ENCODE data around the gene KIAA0319L.

KIAA0319L gene

GRCh38 chr1:35448344-35448801, 108.8 kb downstream of the KIAA0319L start:
- TF ChIP-seq CTBP1 (IDR thresholded peaks at IDR 0.05; ENCODE audit: borderline replicate concordance), result no peak
- no peak for TF ChIP-seq FOXK2 (IDR thresholded peaks at IDR 0.05)
- no peak for TF ChIP-seq PKNOX1 (IDR thresholded peaks at IDR 0.05)
- no peak for TF ChIP-seq BHLHE40 (IDR thresholded peaks at IDR 0.05; ENCODE audit: borderline replicate concordance)
- no peak for TF ChIP-seq FOXM1 (IDR thresholded peaks at IDR 0.05; ENCODE audit: borderline replicate concordance)
- TF ChIP-seq ELF4 (IDR thresholded peaks at IDR 0.05), result no peak
- TF ChIP-seq TARDBP (IDR thresholded peaks at IDR 0.05), result no peak
- no peak for DNase-seq (ENCODE audit: extremely low spot score)
- ChIA-PET POLR2A (no interaction called here), CTCF (interaction anchor here (2.1 kb wide), 1 partner anchor 116 kb away, joined by 6 read pairs; no protein-coding TSS in a partner anchor)

- ChIA-PET POLR2A (no interaction called here), CTCF (interaction anchor here (0.6 to 2.1 kb wide), 2 partner anchors 117 to 161 kb away, joined by 6 read pairs; no protein-coding TSS in a partner anchor)
- TF ChIP-seq BHLHE40 (IDR thresholded peaks at IDR 0.05; ENCODE audit: borderline replicate concordance) (no peak), FOXM1 (IDR thresholded peaks at IDR 0.05; ENCODE audit: borderline replicate concordance) (no peak), TARDBP (IDR thresholded peaks at IDR 0.05) (no peak), PKNOX1 (IDR thresholded peaks at IDR 0.05) (no peak), FOXK2 (IDR thresholded peaks at IDR 0.05) (no peak), SP1 (IDR thresholded peaks at IDR 0.05) (no peak), CTBP1 (IDR thresholded peaks at IDR 0.05; ENCODE audit: borderline replicate concordance) (no peak), HDGF (IDR thresholded peaks at IDR 0.05; ENCODE audit: borderline replicate concordance) (no peak), LEF1 (IDR thresholded peaks at IDR 0.05; ENCODE audit: borderline replicate concordance) (no peak), NFRKB (IDR thresholded peaks at IDR 0.05) (no peak), ZNF384 (IDR thresholded peaks at IDR 0.05) (no peak), L3MBTL2 (conservative IDR thresholded peaks at IDR 0.05) (no peak), SUZ12 (IDR thresholded peaks at IDR 0.05) (no peak), ARNT (IDR thresholded peaks at IDR 0.05) (no peak)
- no peak for DNase-seq (ENCODE audit: extremely low spot score)
Observed at GRCh38 chr1:35447278-35447677, 109.9 kb downstream of the KIAA0319L start.

GRCh38 chr1:35444519-35444774, 112.8 kb downstream of the KIAA0319L start:
- CTCF ChIA-PET, result interaction anchor here (1.3 kb wide), 1 partner anchor 8 kb away, joined by 3 read pairs; no protein-coding TSS in a partner anchor
- no peak for TF ChIP-seq ELF4 (IDR thresholded peaks at IDR 0.05)
- TF ChIP-seq L3MBTL2 (conservative IDR thresholded peaks at IDR 0.05), result no peak
- no peak for TF ChIP-seq NFRKB (IDR thresholded peaks at IDR 0.05)
- no peak for TF ChIP-seq TARDBP (IDR thresholded peaks at IDR 0.05)
- TF ChIP-seq CTBP1 (IDR thresholded peaks at IDR 0.05; ENCODE audit: borderline replicate concordance), result no peak
- POLR2A ChIA-PET, result no interaction called here
- no peak for DNase-seq (ENCODE audit: extremely low spot score)

- no peak for DNase-seq (ENCODE audit: extremely low spot score)
- POLR2A ChIA-PET, result no interaction called here
- TF ChIP-seq ELF4 (IDR thresholded peaks at IDR 0.05) (no peak), LEF1 (IDR thresholded peaks at IDR 0.05; ENCODE audit: borderline replicate concordance) (no peak), CTBP1 (IDR thresholded peaks at IDR 0.05; ENCODE audit: borderline replicate concordance) (no peak), PKNOX1 (IDR thresholded peaks at IDR 0.05) (no peak), FOXM1 (IDR thresholded peaks at IDR 0.05; ENCODE audit: borderline replicate concordance) (no peak), HDGF (IDR thresholded peaks at IDR 0.05; ENCODE audit: borderline replicate concordance) (no peak), NFRKB (IDR thresholded peaks at IDR 0.05) (no peak), ARNT (IDR thresholded peaks at IDR 0.05) (no peak), ZNF384 (IDR thresholded peaks at IDR 0.05) (no peak), SUZ12 (IDR thresholded peaks at IDR 0.05) (no peak), BHLHE40 (IDR thresholded peaks at IDR 0.05; ENCODE audit: borderline replicate concordance) (no peak), L3MBTL2 (conservative IDR thresholded peaks at IDR 0.05) (no peak), TARDBP (IDR thresholded peaks at IDR 0.05) (no peak), FOXA1 (IDR thresholded peaks at IDR 0.05) (no peak), FOXK2 (IDR thresholded peaks at IDR 0.05) (no peak)
- CTCF ChIA-PET, result interaction anchor here (1.3 kb wide), 1 partner anchor 8 kb away, joined by 3 read pairs; no protein-coding TSS in a partner anchor
Observed at GRCh38 chr1:35443768-35444518, 113.3 kb downstream of the KIAA0319L start.

- POLR2A ChIA-PET, result no interaction called here
- CTCF ChIA-PET, result no interaction called here
- DNase-seq (ENCODE audit: extremely low spot score), result no peak
- TF ChIP-seq CTBP1 (IDR thresholded peaks at IDR 0.05; ENCODE audit: borderline replicate concordance) (no peak), TARDBP (IDR thresholded peaks at IDR 0.05) (no peak)
Observed at GRCh38 chr1:35442734-35443133, 114.5 kb downstream of the KIAA0319L start.

- POLR2A ChIA-PET, result no interaction called here
- CTCF ChIA-PET, result interaction anchor here (0.6 kb wide), 1 partner anchor 280 kb away, joined by 3 read pairs; no protein-coding TSS in a partner anchor
- DNase-seq (ENCODE audit: extremely low spot score), result no peak
- TF ChIP-seq NFRKB (IDR thresholded peaks at IDR 0.05) (no peak), L3MBTL2 (conservative IDR thresholded peaks at IDR 0.05) (no peak), ZNF384 (IDR thresholded peaks at IDR 0.05) (no peak), SP1 (IDR thresholded peaks at IDR 0.05) (no peak), ARNT (IDR thresholded peaks at IDR 0.05) (no peak), HDGF (IDR thresholded peaks at IDR 0.05; ENCODE audit: borderline replicate concordance) (no peak), BHLHE40 (IDR thresholded peaks at IDR 0.05; ENCODE audit: borderline replicate concordance) (no peak), FOXK2 (IDR thresholded peaks at IDR 0.05) (no peak), LEF1 (IDR thresholded peaks at IDR 0.05; ENCODE audit: borderline replicate concordance) (no peak), SUZ12 (IDR thresholded peaks at IDR 0.05) (no peak), PKNOX1 (IDR thresholded peaks at IDR 0.05) (no peak), CTBP1 (IDR thresholded peaks at IDR 0.05; ENCODE audit: borderline replicate concordance) (no peak), ELF4 (IDR thresholded peaks at IDR 0.05) (no peak), TARDBP (IDR thresholded peaks at IDR 0.05) (no peak), FOXA1 (IDR thresholded peaks at IDR 0.05) (no peak), FOXM1 (IDR thresholded peaks at IDR 0.05; ENCODE audit: borderline replicate concordance) (no peak)
Observed at GRCh38 chr1:35441926-35442579, 115.2 kb downstream of the KIAA0319L start.
